A673 (cell line): Measurements from ENCODE around the gene KIAA0753. TPM values are rescaled to one million over a fixed set of nuclear protein-coding genes. Genes with fewer than 3 reads are reported as not detected.

ENCODE experiments used
- BruUV-seq: library from RNA; stranded (reverse); fragments of 400-500 nt; replicated peaks from 2 replicates; lab custom pipeline; 2021; lab: Mats Ljungman, UMichigan
- CTCF ChIA-PET: fragments of 300-600 bp; sonication (Branson Sonifier 250); formaldehyde crosslinking; loops from one replicate; lab custom pipeline; 2022; ENCODE audit warnings: antibody characterized with exemption; lab: Charles Lee
- POLR2A ChIA-PET: fragments of 300-600 bp; sonication (Branson Sonifier 250); formaldehyde crosslinking; loops from one replicate; lab custom pipeline; 2022; ENCODE audit warnings: antibody characterized with exemption; ENCODE audit not compliant: low non-redundant PET; lab: Charles Lee
- DNase-seq: peaks from one replicate; pipeline ENCODE4 v3.0.0-alpha.2; 2015; ENCODE audit warnings: low spot score
- H3K27ac ChIP-seq: fragments of 200-600 bp; sonication (generic); 2 replicates; pipeline ENCODE4 v1.5.1; 2016; ENCODE audit warnings: mixed run types, low read depth, mild to moderate bottlenecking, mixed read lengths, antibody characterized with exemption, low read length; ENCODE audit not compliant: poor library complexity, severe bottlenecking
- H3K27me3 ChIP-seq: fragments of 200-600 bp; sonication (generic); replicated peaks from 2 replicates; pipeline ENCODE4 v1.6.1; 2017; ENCODE audit warnings: mixed run types, low read depth, mild to moderate bottlenecking, mixed read lengths, antibody characterized with exemption, low read length; ENCODE audit not compliant: insufficient read depth, poor library complexity
- H3K36me3 ChIP-seq: fragments of 200-600 bp; sonication (generic); 2 replicates; pipeline ENCODE4 v1.6.1; 2016; ENCODE audit warnings: mixed run types, mild to moderate bottlenecking, mixed read lengths, antibody characterized with exemption, low read length; ENCODE audit not compliant: insufficient read depth, poor library complexity, severe bottlenecking
- H3K4me1 ChIP-seq: fragments of 200-600 bp; sonication (generic); 2 replicates; pipeline ENCODE4 v1.6.1; 2017; ENCODE audit warnings: mixed run types, mild to moderate bottlenecking, mixed read lengths, antibody characterized with exemption, low read length; ENCODE audit not compliant: insufficient read depth, poor library complexity, severe bottlenecking
- H3K4me3 ChIP-seq: fragments of 200-600 bp; sonication (generic); 2 replicates; pipeline ENCODE4 v1.5.1; 2016; ENCODE audit warnings: low read depth, mixed run types, mild to moderate bottlenecking, mixed read lengths, low read length; ENCODE audit not compliant: poor library complexity, severe bottlenecking
- H3K9me3 ChIP-seq: fragments of 200-600 bp; sonication (generic); 2 replicates; pipeline ENCODE4 v1.6.1; 2016; ENCODE audit warnings: mixed run types, low read depth, mild to moderate bottlenecking, mixed read lengths, antibody characterized with exemption, low read length; ENCODE audit not compliant: poor library complexity, severe bottlenecking
- CTCF ChIP-seq: fragments of 300-800, 200-600 bp; sonication (generic); conservative IDR thresholded peaks from 2 replicates; pipeline ENCODE4 v1.5.1; 2017; ENCODE audit warnings: low read depth, mild to moderate bottlenecking, antibody characterized with exemption, low read length, moderate library complexity, mixed read lengths
- EZH2 ChIP-seq: fragments of 200-600 bp; sonication (generic); IDR thresholded peaks from 2 replicates; pipeline ENCODE4 v1.6.1; 2017; ENCODE audit warnings: borderline replicate concordance, low read depth, mild to moderate bottlenecking, mixed read lengths, antibody characterized with exemption, low read length; ENCODE audit not compliant: poor library complexity, severe bottlenecking
- intact Hi-C: fragments of 100-400 bp; cut with micrococcal nuclease; formaldehyde crosslinking; loops from one replicate; pipeline ENCODE4 v1.10.0; 2022; ENCODE audit not compliant: unreplicated experiment
- total RNA-seq: library from RNA; stranded (reverse); gene quantifications from 2 replicates; pipeline ENCODE4 v1.2.3, GENCODE V29; 2021

The KIAA0753 gene
- total RNA-seq, 1 experiment from 2014 or later: 41.2 TPM

GRCh38 chr17:6630390-6630789 is 10.1 kb downstream of the KIAA0753 start:
- H3K4me3 ChIP-seq: no peak overlapping the region
- TF ChIP-seq CTCF (no peak), EZH2 (no peak)
- H3K36me3 ChIP-seq: peaks cover 70% of the 10 kb centered on the region
- POLR2A ChIA-PET: no interaction called here
- no peaks in the 10 kb centered on the region for H3K27me3 ChIP-seq
- H3K4me1 ChIP-seq: no peaks in the 10 kb centered on the region
- no TSS peak for BruUV-seq
- no peak for DNase-seq
- intact Hi-C loops: no loop called here
- no peaks in the 10 kb centered on the region for H3K9me3 ChIP-seq
- CTCF ChIA-PET: no interaction called here
- no peak overlapping the region for H3K27ac ChIP-seq

GRCh38 chr17:6627019-6627418 is 13.5 kb downstream of the KIAA0753 start:
- CTCF ChIA-PET: no interaction called here
- TF ChIP-seq CTCF (no peak), EZH2 (no peak)
- Histone ChIP-seq H3K36me3 (peaks cover 66% of the 10 kb centered on the region), H3K27ac (no peak overlapping the region), H3K9me3 (no peaks in the 10 kb centered on the region), H3K4me1 (no peaks in the 10 kb centered on the region), H3K4me3 (no peak overlapping the region), H3K27me3 (no peaks in the 10 kb centered on the region)
- BruUV-seq: no TSS peak
- DNase-seq: no peak
- POLR2A ChIA-PET: no interaction called here
- intact Hi-C loops: no loop called here

GRCh38 chr17:6626616-6627015 is 13.9 kb downstream of the KIAA0753 start:
- no peaks in the 10 kb centered on the region for H3K9me3 ChIP-seq
- H3K4me1 ChIP-seq: no peaks in the 10 kb centered on the region
- no peak overlapping the region for H3K27ac ChIP-seq
- H3K27me3 ChIP-seq: no peaks in the 10 kb centered on the region
- no peak for DNase-seq
- H3K4me3 ChIP-seq: no peak overlapping the region
- ChIA-PET CTCF (interaction anchor here (0.6 kb wide), 1 partner anchor 1184 kb away, joined by 8 read pairs; no protein-coding TSS in a partner anchor), POLR2A (no interaction called here)
- intact Hi-C loops: no loop called here
- H3K36me3 ChIP-seq: peaks cover 67% of the 10 kb centered on the region
- TF ChIP-seq CTCF (no peak), EZH2 (no peak)
- BruUV-seq: no TSS peak
